DND-41 (cell line): ENCODE results near the gene FOXK2.

Source experiments
- ATAC-seq: fragments of 200-7000 bp; cut with Tn5 transposase; 3 replicates; pipeline ENCODE4 v1.9.1; 2021; ENCODE audit warnings: low read depth; ENCODE audit not compliant: insufficient read depth
- DNase-seq: peaks from one replicate; pipeline ENCODE4 v3.0.0-alpha.2; 2020
- H2AFZ ChIP-seq: 2 replicates; pipeline ENCODE4 v1.6.0; 2012; ENCODE audit warnings: low read depth, low read length
- H3K27ac ChIP-seq: 2 replicates; pipeline ENCODE4 v1.5.1; 2012; ENCODE audit warnings: low read length, inconsistent platforms
- H3K27me3 ChIP-seq: fragments of 200-600 bp; sonication (generic); 2 replicates; pipeline ENCODE4 v1.6.0; 2012; ENCODE audit warnings: low read length, mild to moderate bottlenecking, inconsistent platforms; ENCODE audit not compliant: insufficient read depth, poor library complexity
- H3K36me3 ChIP-seq: 2 replicates; pipeline ENCODE4 v1.5.1; 2012; ENCODE audit warnings: low read length, inconsistent platforms; ENCODE audit not compliant: insufficient read depth
- H3K4me1 ChIP-seq: 2 replicates; pipeline ENCODE4 v1.5.1; 2012; ENCODE audit warnings: mild to moderate bottlenecking, low read length; ENCODE audit not compliant: insufficient read depth
- H3K4me2 ChIP-seq: 2 replicates; pipeline ENCODE4 v1.6.0; 2012; ENCODE audit warnings: mild to moderate bottlenecking, moderate library complexity, low read length, inconsistent platforms; ENCODE audit not compliant: insufficient read depth
- H3K4me3 ChIP-seq, 2 experiments: fragments of 200-600 bp in 1 of 2; shearing (Covaris generic) in 1 of 2; 2 replicates each; pipeline ENCODE4 v1.5.1; 2012 to 2016; ENCODE audit warnings: inconsistent platforms in 2 of 2, low read length in 2 of 2, mild to moderate bottlenecking in 2 of 2, low read depth in 1 of 2, moderate library complexity in 1 of 2
- H3K79me2 ChIP-seq: 2 replicates; pipeline ENCODE4 v1.6.0; 2012; ENCODE audit warnings: low read length, inconsistent platforms; ENCODE audit not compliant: insufficient read depth
- H3K9ac ChIP-seq: 2 replicates; pipeline ENCODE4 v1.6.0; 2012; ENCODE audit warnings: low read depth, mild to moderate bottlenecking, inconsistent platforms, low read length, moderate library complexity
- H3K9me3 ChIP-seq: 2 replicates; pipeline ENCODE4 v1.5.1; 2012; ENCODE audit warnings: low read length, moderate library complexity, mild to moderate bottlenecking, inconsistent platforms; ENCODE audit not compliant: insufficient read depth, severe bottlenecking
- H4K20me1 ChIP-seq: 2 replicates; pipeline ENCODE4 v1.6.0; 2012; ENCODE audit warnings: low read length; ENCODE audit not compliant: insufficient read depth
- CTCF ChIP-seq: IDR thresholded peaks from 2 replicates; pipeline ENCODE4 v1.5.1; 2012; ENCODE audit warnings: borderline replicate concordance, low read length, moderate library complexity, mild to moderate bottlenecking; ENCODE audit not compliant: poor library complexity, severe bottlenecking; ENCODE audit errors: extremely low read depth
- EZH2 ChIP-seq: IDR thresholded peaks from 3 replicates; pipeline ENCODE4 v1.6.1; 2012; ENCODE audit warnings: borderline replicate concordance, low read depth, mild to moderate bottlenecking, moderate library complexity, low read length, inconsistent platforms; ENCODE audit not compliant: severe bottlenecking

FOXK2 gene

GRCh38 chr17:82586576-82587233, 67.2 kb downstream of the FOXK2 start:
- no peaks in the 10 kb centered on the region for H3K9me3 ChIP-seq
- peaks cover 96% of the 10 kb centered on the region for H3K36me3 ChIP-seq
- H4K20me1 ChIP-seq, result peaks cover 27% of the 10 kb centered on the region
- DNase-seq, result no peak
- no peaks in the 10 kb centered on the region for H3K4me1 ChIP-seq
- no peak for ATAC-seq
- H3K79me2 ChIP-seq, result peaks cover 16% of the 10 kb centered on the region; the same call in 1 of the 2 replicates
- H3K4me2 ChIP-seq, result no peak overlapping the region
- no peak overlapping the region for H3K27ac ChIP-seq
- H3K27me3 ChIP-seq, result no peaks in the 10 kb centered on the region
- no peak overlapping the region for H2AFZ ChIP-seq
- no peak for TF ChIP-seq CTCF
- no peak for TF ChIP-seq EZH2
- H3K4me3 ChIP-seq, result no peak overlapping the region
- no peak overlapping the region for H3K9ac ChIP-seq

GRCh38 chr17:82587234-82588086, 67.9 kb downstream of the FOXK2 start:
- Histone ChIP-seq H3K27me3 (no peaks in the 10 kb centered on the region), H3K9ac (no peak overlapping the region), H3K79me2 (peaks cover 8% of the 10 kb centered on the region; the same call in 1 of the 2 replicates), H3K4me2 (no peak overlapping the region), H3K4me3 (no peak overlapping the region), H4K20me1 (peaks cover 25% of the 10 kb centered on the region), H3K36me3 (peaks cover 96% of the 10 kb centered on the region), H3K27ac (no peak overlapping the region), H2AFZ (no peak overlapping the region), H3K9me3 (no peaks in the 10 kb centered on the region), H3K4me1 (peaks cover 1% of the 10 kb centered on the region)
- no peak for DNase-seq
- ATAC-seq, result no peak
- TF ChIP-seq EZH2, result no peak
- TF ChIP-seq CTCF, result no peak

GRCh38 chr17:82588266-82589175, 69.0 kb downstream of the FOXK2 start:
- Histone ChIP-seq H3K9me3 (no peaks in the 10 kb centered on the region), H3K4me2 (no peak overlapping the region), H3K27ac (no peak overlapping the region), H3K4me1 (peaks cover 12% of the 10 kb centered on the region), H2AFZ (no peak overlapping the region), H3K27me3 (no peaks in the 10 kb centered on the region), H3K9ac (no peak overlapping the region), H4K20me1 (peaks cover 30% of the 10 kb centered on the region), H3K4me3 (no peak overlapping the region), H3K36me3 (peaks cover 90% of the 10 kb centered on the region), H3K79me2 (peaks cover 7% of the 10 kb centered on the region)
- DNase-seq, result no peak
- no peak for ATAC-seq
- TF ChIP-seq CTCF, result no peak
- TF ChIP-seq EZH2, result no peak
